WI38 (cell line): ENCODE measurements around the gene DHRS7.

Experiments
- H3K4me3 ChIP-seq: 2 replicates; pipeline ENCODE4 v1.5.1; 2011; ENCODE audit warnings: low read depth, mild to moderate bottlenecking, control low read depth, low read length
- TF ChIP-seq, protein P1 (sequence below): IDR thresholded peaks from 2 replicates; pipeline ENCODE4 v1.5.1; 2012; ENCODE audit warnings: low read depth, mild to moderate bottlenecking, control low read depth, low read length

DHRS7 gene

DNA sequence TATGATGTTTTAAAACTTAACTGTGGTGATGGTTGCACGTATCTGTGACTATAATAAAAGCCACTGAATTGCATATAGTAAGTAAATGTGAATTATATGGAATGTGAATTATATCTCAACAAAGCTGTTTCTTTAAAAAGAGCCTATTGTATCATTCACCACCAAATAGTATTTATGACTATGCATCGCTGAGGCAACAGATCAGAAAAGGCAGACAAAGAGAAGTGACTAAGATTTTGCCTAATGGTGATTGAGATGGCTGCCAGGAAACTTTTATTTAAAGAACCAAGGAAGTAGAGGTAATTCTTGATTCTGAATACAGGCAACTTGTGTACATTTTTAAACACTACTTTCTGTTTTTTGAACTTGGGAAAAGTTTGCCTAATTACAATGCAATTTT lies 31.7 kb downstream of the DHRS7 start:
- TF ChIP-seq, protein P1, sequence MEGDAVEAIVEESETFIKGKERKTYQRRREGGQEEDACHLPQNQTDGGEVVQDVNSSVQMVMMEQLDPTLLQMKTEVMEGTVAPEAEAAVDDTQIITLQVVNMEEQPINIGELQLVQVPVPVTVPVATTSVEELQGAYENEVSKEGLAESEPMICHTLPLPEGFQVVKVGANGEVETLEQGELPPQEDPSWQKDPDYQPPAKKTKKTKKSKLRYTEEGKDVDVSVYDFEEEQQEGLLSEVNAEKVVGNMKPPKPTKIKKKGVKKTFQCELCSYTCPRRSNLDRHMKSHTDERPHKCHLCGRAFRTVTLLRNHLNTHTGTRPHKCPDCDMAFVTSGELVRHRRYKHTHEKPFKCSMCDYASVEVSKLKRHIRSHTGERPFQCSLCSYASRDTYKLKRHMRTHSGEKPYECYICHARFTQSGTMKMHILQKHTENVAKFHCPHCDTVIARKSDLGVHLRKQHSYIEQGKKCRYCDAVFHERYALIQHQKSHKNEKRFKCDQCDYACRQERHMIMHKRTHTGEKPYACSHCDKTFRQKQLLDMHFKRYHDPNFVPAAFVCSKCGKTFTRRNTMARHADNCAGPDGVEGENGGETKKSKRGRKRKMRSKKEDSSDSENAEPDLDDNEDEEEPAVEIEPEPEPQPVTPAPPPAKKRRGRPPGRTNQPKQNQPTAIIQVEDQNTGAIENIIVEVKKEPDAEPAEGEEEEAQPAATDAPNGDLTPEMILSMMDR = no peak
- H3K4me3 ChIP-seq = no peak overlapping the region

DNA sequence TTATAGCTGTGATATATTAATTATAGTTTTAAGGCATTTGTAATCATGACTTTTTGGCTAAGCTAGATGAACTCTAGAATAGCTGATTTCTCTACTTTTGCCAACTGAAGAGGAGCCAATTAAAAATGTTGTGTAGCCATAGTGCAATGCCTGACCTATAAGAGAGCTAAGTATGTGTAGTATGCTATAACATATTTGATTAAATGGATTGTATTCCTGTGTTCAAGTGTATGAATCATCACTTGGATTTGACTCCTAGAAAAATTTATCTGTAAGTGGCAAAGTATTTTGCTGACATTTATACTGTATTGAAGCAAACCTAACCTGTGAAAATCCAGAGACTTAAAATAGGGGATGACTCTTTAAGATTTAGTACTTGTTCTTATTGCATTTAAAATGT lies 39.3 kb downstream of the DHRS7 start:
- TF ChIP-seq, protein P1 = no peak
- H3K4me3 ChIP-seq = no peak overlapping the region

DNA sequence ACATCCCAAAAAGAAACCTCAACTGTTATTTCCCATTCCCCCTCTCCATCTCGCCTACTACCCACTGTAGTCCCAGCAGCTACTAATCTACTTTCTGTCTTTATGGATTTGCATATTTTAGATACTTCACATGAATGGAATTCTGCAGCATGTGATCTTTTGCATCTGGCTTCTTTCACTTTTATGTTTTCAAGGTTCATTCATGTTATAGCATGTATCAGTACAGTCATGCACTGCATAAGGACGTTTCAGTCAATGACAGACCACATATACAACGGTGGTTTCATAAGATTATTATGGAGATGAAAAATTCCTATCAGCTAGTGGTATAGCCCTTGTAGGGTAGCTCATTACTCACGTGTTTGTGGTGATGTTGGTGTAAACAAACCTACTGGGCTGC lies 49.0 kb downstream of the DHRS7 start:
- TF ChIP-seq, protein P1 = no peak
- H3K4me3 ChIP-seq = no peak overlapping the region

DNA sequence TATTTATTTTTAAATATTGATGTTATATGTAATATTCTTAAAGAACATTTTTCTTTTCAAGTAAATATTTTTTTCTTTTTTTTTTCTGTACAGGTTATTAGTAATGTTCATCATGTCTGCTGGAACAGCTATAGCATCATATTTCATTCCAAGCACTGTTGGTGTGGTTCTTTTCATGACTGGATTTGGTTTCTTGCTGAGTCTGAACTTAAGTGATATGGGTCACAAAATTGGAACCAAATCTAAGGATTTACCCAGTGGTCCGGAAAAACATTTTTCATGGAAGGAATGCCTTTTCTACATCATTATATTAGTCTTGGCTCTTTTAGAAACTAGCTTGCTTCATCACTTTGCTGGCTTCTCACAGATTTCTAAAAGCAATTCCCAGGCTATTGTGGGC lies 50.3 kb downstream of the DHRS7 start:
- H3K4me3 ChIP-seq = no peak overlapping the region
- TF ChIP-seq, protein P1 = no peak

DNA sequence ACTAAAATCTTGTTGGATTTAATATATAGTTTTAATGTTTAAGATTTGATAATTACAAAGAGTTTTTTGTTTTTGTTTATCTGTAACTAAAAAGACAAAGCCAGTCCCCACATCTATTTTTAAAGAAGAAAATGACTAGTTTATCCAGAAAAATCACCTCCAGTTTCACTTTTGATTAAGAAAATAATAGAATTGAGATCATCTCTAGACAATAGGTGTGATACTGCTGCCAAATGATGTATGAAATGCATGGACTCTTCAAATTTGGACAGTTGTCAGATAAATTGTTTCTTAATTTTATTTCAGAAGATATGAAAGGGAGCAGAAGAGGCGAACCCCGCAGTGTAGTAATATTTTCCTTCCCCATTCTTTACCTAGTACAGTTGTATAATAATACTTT lies 53.5 kb downstream of the DHRS7 start:
- TF ChIP-seq, protein P1 = no peak
- H3K4me3 ChIP-seq = no peak overlapping the region

DNA sequence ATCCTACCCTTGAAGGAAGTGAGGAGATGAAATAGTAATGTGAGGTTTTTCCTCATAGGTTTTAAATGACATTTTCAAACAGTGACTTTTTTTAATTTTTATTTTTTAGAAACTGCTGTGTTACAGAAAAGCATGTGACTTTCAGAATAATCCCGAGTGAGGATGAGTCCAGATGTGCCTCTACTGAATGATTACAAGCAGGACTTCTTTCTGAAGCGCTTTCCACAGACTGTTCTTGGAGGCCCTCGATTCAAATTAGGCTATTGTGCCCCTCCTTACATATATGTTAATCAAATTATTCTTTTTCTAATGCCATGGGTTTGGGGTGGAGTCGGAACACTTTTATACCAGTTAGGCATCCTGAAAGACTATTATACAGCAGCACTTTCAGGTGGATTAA lies 57.7 kb downstream of the DHRS7 start:
- TF ChIP-seq, protein P1 = no peak

DNA sequence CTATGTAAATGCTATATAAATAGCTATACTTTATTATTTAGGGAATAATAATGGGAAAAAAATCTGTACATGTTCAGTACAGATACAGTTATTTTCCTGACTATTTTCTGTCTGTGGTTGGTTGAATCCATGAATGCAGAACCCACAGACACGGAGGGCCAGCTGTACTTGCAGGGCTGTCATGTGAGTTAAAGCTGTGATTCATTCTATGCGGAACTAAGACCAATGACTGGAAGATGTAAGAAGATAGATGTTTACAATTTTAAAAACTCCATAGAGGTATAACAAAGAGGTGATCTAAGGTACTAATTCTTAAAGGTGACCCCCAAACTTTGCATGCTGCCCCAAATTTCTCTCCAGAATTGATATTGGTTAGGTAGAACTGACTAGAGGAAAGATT lies 58.9 kb downstream of the DHRS7 start:
- TF ChIP-seq, protein P1 = no peak
- H3K4me3 ChIP-seq = no peak overlapping the region

More for the DNA sequence above, 57.7 kb downstream of the DHRS7 start:
- H3K4me3 ChIP-seq = no peak overlapping the region
